D721Med (cell line): ENCODE data around the gene C11orf71.

Source experiments
- DNase-seq: peaks from one replicate; pipeline ENCODE4 v3.0.0; 2011; ENCODE audit warnings: low spot score; ENCODE audit not compliant: insufficient read length
- FAIRE-seq: peaks from 2 replicates; lab custom pipeline; 2011; peaks lifted over from hg19 to GRCh38; lab: Jason Lieb, UNC
- TF ChIP-seq, protein P1 (sequence below): IDR thresholded peaks from 2 replicates; pipeline ENCODE4 v1.5.1; 2012; ENCODE audit warnings: mild to moderate bottlenecking, control low read depth; ENCODE audit not compliant: insufficient read depth; ENCODE audit errors: missing control alignments

C11orf71 gene

GRCh38 chr11:114392735-114393667 is 7.3 kb downstream of the C11orf71 start:
- no peak for DNase-seq
- no peak for FAIRE-seq

GRCh38 chr11:114386545-114386944 is 13.8 kb downstream of the C11orf71 start:
- FAIRE-seq (no peak), DNase-seq (no peak)
- TF ChIP-seq, protein P1, sequence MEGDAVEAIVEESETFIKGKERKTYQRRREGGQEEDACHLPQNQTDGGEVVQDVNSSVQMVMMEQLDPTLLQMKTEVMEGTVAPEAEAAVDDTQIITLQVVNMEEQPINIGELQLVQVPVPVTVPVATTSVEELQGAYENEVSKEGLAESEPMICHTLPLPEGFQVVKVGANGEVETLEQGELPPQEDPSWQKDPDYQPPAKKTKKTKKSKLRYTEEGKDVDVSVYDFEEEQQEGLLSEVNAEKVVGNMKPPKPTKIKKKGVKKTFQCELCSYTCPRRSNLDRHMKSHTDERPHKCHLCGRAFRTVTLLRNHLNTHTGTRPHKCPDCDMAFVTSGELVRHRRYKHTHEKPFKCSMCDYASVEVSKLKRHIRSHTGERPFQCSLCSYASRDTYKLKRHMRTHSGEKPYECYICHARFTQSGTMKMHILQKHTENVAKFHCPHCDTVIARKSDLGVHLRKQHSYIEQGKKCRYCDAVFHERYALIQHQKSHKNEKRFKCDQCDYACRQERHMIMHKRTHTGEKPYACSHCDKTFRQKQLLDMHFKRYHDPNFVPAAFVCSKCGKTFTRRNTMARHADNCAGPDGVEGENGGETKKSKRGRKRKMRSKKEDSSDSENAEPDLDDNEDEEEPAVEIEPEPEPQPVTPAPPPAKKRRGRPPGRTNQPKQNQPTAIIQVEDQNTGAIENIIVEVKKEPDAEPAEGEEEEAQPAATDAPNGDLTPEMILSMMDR = no peak

More at GRCh38 chr11:114392735-114393667, 7.3 kb downstream of the C11orf71 start:
- TF ChIP-seq, protein P1 = no peak

DNA sequence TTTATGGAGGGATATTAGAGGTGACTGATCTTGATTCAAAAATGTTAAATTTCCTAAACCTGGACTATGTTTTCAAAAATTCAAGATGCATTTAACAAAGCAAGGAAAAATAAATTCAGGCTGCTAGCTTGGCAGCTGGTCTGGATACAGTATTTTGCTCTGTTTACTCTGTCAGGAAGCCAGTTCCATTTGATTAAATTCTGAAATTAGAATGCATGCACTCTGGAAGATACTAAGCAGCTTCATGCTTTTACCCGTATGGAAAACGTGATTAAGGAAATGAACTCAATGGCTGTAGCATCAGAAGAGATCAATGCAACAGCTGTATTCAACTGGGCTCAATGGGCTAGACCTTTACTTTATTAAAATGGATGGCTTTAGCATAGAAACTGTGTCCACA is 14.2 kb downstream of the C11orf71 start:
- TF ChIP-seq, protein P1 = no peak
- DNase-seq (no peak), FAIRE-seq (no peak)

DNA sequence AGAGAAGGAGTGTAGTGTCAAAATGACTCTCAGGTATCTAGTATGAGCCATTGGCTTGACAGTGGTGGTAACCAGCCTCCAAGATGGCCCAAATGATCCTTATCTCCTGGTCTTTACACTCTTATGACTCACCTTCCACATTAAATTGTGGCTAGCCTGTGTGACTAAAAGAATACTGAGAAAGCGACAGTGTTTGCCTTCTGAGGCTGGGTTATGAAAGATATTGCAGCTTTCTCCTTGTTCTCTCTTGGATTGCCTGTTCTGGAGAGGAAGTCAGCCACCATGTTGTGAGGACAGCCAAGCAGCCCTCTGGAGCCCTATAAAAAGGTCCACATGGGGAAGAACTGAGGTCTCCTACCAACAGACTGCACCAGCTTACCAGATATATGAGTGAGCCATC is 15.8 kb downstream of the C11orf71 start:
- TF ChIP-seq, protein P1 = no peak
- no peak for FAIRE-seq
- no peak for DNase-seq

DNA sequence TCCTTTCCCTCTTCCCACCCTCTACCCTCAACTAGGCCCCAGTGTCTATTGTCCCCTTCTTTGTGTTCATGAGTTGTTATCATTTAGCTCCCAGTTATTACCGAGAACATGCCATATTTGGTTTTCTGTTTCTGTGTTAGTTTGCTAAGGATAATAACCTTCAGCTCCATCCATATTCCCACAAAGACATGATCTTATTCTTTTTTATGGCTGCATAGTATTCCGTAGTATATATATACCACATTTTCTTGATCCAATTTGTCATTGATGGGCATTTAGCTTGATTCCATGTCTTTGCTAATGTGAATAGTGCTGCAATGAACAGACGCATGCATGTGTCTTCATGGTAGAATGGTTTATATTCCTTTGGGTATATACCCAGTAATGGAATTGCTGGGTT is 17.8 kb downstream of the C11orf71 start:
- DNase-seq = no peak
- TF ChIP-seq, protein P1 = no peak
- no peak for FAIRE-seq

- no peak for FAIRE-seq
- TF ChIP-seq, protein P1 = no peak
- no peak for DNase-seq
Measured at GRCh38 chr11:114379394-114380069, 20.8 kb downstream of the C11orf71 start.
